H1 (cell line): Measurements from ENCODE around the gene MORN2. TPM values are rescaled to one million over a fixed set of nuclear protein-coding genes. Genes with fewer than 3 reads are reported as not detected.

ENCODE experiments used
- CTCF ChIA-PET: fragments of 300-600 bp; sonication (Branson Sonifier 250); formaldehyde crosslinking; loops from one replicate; lab custom pipeline; 2021; ENCODE audit not compliant: partially characterized antibody; lab: Charles Lee
- POLR2A ChIA-PET: fragments of 300-600 bp; sonication (Branson Sonifier 250); formaldehyde crosslinking; loops from one replicate; lab custom pipeline; 2021; ENCODE audit warnings: inconsistent platforms; ENCODE audit not compliant: partially characterized antibody; lab: Charles Lee
- DNase-seq, 2 experiments: peaks; one replicate each; pipeline versions ENCODE4 v3.0.0 to v3.0.0-alpha.2; 2010 to 2022; ENCODE audit warnings: low spot score in 2 of 2, low read depth in 1 of 2, mixed read lengths in 1 of 2
- FAIRE-seq: peaks from 2 replicates; lab custom pipeline; 2011; peaks lifted over from hg19 to GRCh38; lab: Jason Lieb, UNC
- H2AFZ ChIP-seq: 2 replicates; pipeline ENCODE4 v1.8.1; 2012; ENCODE audit warnings: low read length, inconsistent platforms
- H2AK5ac ChIP-seq: 2 replicates; pipeline ENCODE4 v1.6.1; 2013; ENCODE audit warnings: low read depth, low read length
- H2BK120ac ChIP-seq: replicated peaks from 2 replicates; pipeline ENCODE3; 2013; ENCODE audit warnings: low read depth, low read length, inconsistent platforms
- H2BK12ac ChIP-seq: 2 replicates; pipeline ENCODE4 v1.6.1; 2013; ENCODE audit warnings: low read depth, low read length
- H2BK15ac ChIP-seq: 2 replicates; pipeline ENCODE4 v1.6.1; 2013; ENCODE audit warnings: low read length
- H2BK20ac ChIP-seq: 2 replicates; pipeline ENCODE4 v1.6.1; 2013; ENCODE audit warnings: low read length
- H2BK5ac ChIP-seq: 2 replicates; pipeline ENCODE4 v1.6.1; 2013; ENCODE audit warnings: low read depth, low read length
- H3K14ac ChIP-seq: 2 replicates; pipeline ENCODE4 v1.6.1; 2013; ENCODE audit warnings: inconsistent platforms; ENCODE audit not compliant: insufficient read length
- H3K18ac ChIP-seq: 2 replicates; pipeline ENCODE4 v1.6.1; 2013; ENCODE audit warnings: low read length; ENCODE audit errors: extremely low read depth
- H3K23ac ChIP-seq: 2 replicates; pipeline ENCODE4 v1.6.1; 2013; ENCODE audit warnings: inconsistent platforms; ENCODE audit not compliant: insufficient read length
- H3K23me2 ChIP-seq: 2 replicates; pipeline ENCODE4 v1.6.1; 2013; ENCODE audit warnings: low read depth, low read length
- H3K27ac ChIP-seq: 2 replicates; pipeline ENCODE4 v1.6.1; 2011; ENCODE audit warnings: low read depth, low read length, inconsistent platforms
- H3K27me3 ChIP-seq, 4 experiments: replicated peaks in 1 of 4; 1 replicate in 1 of 4; 2 replicates in 3 of 4; pipeline versions ENCODE4 v1.6.1 to v1.8.1; 2011 to 2013; ENCODE audit warnings: low read length in 3 of 4, mild to moderate bottlenecking in 3 of 4, inconsistent platforms in 2 of 4, mixed read lengths in 2 of 4, moderate library complexity in 1 of 4; ENCODE audit not compliant: control insufficient read depth in 3 of 4, insufficient read depth in 3 of 4; ENCODE audit errors: extremely low read depth in 1 of 4
- H3K36me3 ChIP-seq, 4 experiments: 2 replicates each; pipeline versions ENCODE4 v1.6.1 to v1.8.1; 2011 to 2013; ENCODE audit warnings: mild to moderate bottlenecking in 4 of 4, low read length in 3 of 4, moderate library complexity in 2 of 4, control low read depth in 1 of 4, inconsistent platforms in 1 of 4; ENCODE audit not compliant: insufficient read depth in 4 of 4, control insufficient read depth in 2 of 4
- H3K4ac ChIP-seq: replicated peaks from 2 replicates; pipeline ENCODE3; 2013; ENCODE audit warnings: low read length, low read depth, mixed read lengths, inconsistent platforms; ENCODE audit not compliant: insufficient read length
- H3K4me1 ChIP-seq, 4 experiments: replicated peaks in 1 of 4; 1 replicate in 1 of 4; 2 replicates in 3 of 4; pipeline versions ENCODE4 v1.6.1 to v1.8.1; 2011 to 2013; ENCODE audit warnings: low read length in 3 of 4, inconsistent platforms in 2 of 4, mixed read lengths in 1 of 4; ENCODE audit not compliant: insufficient read depth in 4 of 4, control insufficient read depth in 3 of 4
- H3K4me2 ChIP-seq, 2 experiments: 2 replicates each; pipeline versions ENCODE4 v1.6.1 to v1.8.1; 2011 to 2013; ENCODE audit warnings: low read depth in 2 of 2, low read length in 2 of 2, control low read depth in 1 of 2, inconsistent platforms in 1 of 2, mild to moderate bottlenecking in 1 of 2; ENCODE audit not compliant: insufficient read depth in 1 of 2
- H3K4me3 ChIP-seq, 4 experiments: fragments of 200-600, 300-600 bp in 1 of 4; sonication (generic), shearing (Covaris generic), sonication (Bioruptor Twin) in 1 of 4; 2 replicates each; pipeline versions ENCODE4 v1.5.1 to v1.8.1; 2011 to 2016; ENCODE audit warnings: low read length in 4 of 4, low read depth in 3 of 4, control low read depth in 2 of 4, inconsistent platforms in 2 of 4, mild to moderate bottlenecking in 2 of 4, mixed read lengths in 1 of 4, moderate library complexity in 1 of 4; ENCODE audit not compliant: insufficient read depth in 2 of 4; ENCODE audit errors: extremely low read depth in 1 of 4
- H3K56ac ChIP-seq: replicated peaks from 2 replicates; pipeline ENCODE3; 2013; ENCODE audit warnings: low read depth, mild to moderate bottlenecking, mixed read lengths, low read length, inconsistent platforms; ENCODE audit not compliant: insufficient read length
- H3K79me1 ChIP-seq: 2 replicates; pipeline ENCODE4 v1.6.1; 2013; ENCODE audit warnings: low read depth, low read length, control low read depth
- H3K79me2 ChIP-seq, 2 experiments: 2 replicates each; pipeline versions ENCODE4 v1.6.1 to v1.8.1; 2012 to 2013; ENCODE audit warnings: low read length in 2 of 2, mild to moderate bottlenecking in 2 of 2, inconsistent platforms in 1 of 2; ENCODE audit not compliant: insufficient read depth in 2 of 2, control insufficient read depth in 1 of 2
- H3K9ac ChIP-seq, 4 experiments: replicated peaks in 1 of 4; 1 replicate in 1 of 4; 2 replicates in 3 of 4; pipeline versions ENCODE4 v1.6.1 to v1.8.1; 2011 to 2013; ENCODE audit warnings: low read depth in 3 of 4, low read length in 3 of 4, control low read depth in 2 of 4, mild to moderate bottlenecking in 2 of 4, moderate library complexity in 2 of 4, inconsistent platforms in 1 of 4; ENCODE audit errors: extremely low read depth in 1 of 4
- H3K9me3 ChIP-seq, 2 experiments: 2 replicates each; pipeline versions ENCODE4 v1.6.1 to v1.8.1; 2012 to 2013; ENCODE audit warnings: mild to moderate bottlenecking in 2 of 2, moderate library complexity in 2 of 2, control low read depth in 1 of 2, inconsistent platforms in 1 of 2, low read depth in 1 of 2, low read length in 1 of 2, mixed read lengths in 1 of 2; ENCODE audit not compliant: insufficient read depth in 2 of 2
- H4K20me1 ChIP-seq, 2 experiments: replicated peaks in 1 of 2; 2 replicates each; pipeline versions ENCODE3 to v1.8.1; 2011 to 2013; ENCODE audit warnings: inconsistent platforms in 2 of 2, low read length in 2 of 2, mild to moderate bottlenecking in 1 of 2; ENCODE audit not compliant: insufficient read depth in 2 of 2, control insufficient read depth in 1 of 2
- H4K5ac ChIP-seq: 2 replicates; pipeline ENCODE4 v1.6.1; 2013; ENCODE audit warnings: low read length, low read depth, mixed read lengths, inconsistent platforms; ENCODE audit not compliant: insufficient read length
- H4K8ac ChIP-seq: 2 replicates; pipeline ENCODE4 v1.8.0; 2013; ENCODE audit warnings: mild to moderate bottlenecking, moderate library complexity, low read length, inconsistent platforms; ENCODE audit not compliant: insufficient read depth; ENCODE audit errors: extremely low read depth
- H4K91ac ChIP-seq: replicated peaks from 2 replicates; pipeline ENCODE3; 2013; ENCODE audit warnings: low read length, mixed read lengths, inconsistent platforms; ENCODE audit not compliant: insufficient read length
- SUZ12 ChIP-seq: fragments of 200-600 bp; sonication (generic); IDR thresholded peaks from 2 replicates; pipeline ENCODE4 v1.6.1; 2012; ENCODE audit warnings: mild to moderate bottlenecking, inconsistent platforms, low read length, moderate library complexity, mixed read lengths
- WGBS, 2 experiments: shearing (Covaris generic) in 1 of 2; methylation state at CpG; one replicate each; pipeline versions ENCODE4 v1.1.6 to v1.1.7; 2013 to 2015; ENCODE audit warnings: low lambda C conversion rate in 2 of 2, mixed read lengths in 2 of 2, inconsistent platforms in 1 of 2, low coverage in 1 of 2, missing lambda C conversion rate in 1 of 2; ENCODE audit not compliant: insufficient replicate concordance in 2 of 2, insufficient coverage in 1 of 2, insufficient read length in 1 of 2; ENCODE audit errors: extremely low coverage in 1 of 2, missing lambda C conversion rate in 1 of 2; 5-methylcytosine and 5-hydroxymethylcytosine counted together
- polyA plus RNA-seq, 7 experiments: library from polyadenylated mRNA; depleted of rRNA in 3 of 7; stranded (reverse) in 5 of 7; unstranded in 2 of 7; fragments of >200 nt in 5 of 7; fragments of 200-250 nt in 2 of 7; gene quantifications; 1 replicate in 5 of 7; 2 replicates in 1 of 7; 4 replicates in 1 of 7; pipeline versions ENCODE4 v1.2.1 to v1.2.3, GENCODE V29; 2011 to 2013; ENCODE audit warnings: missing spikeins in 2 of 7, mixed read lengths in 2 of 7
- total RNA-seq: library from RNA; stranded (reverse); fragmentation: NEBNext Ultra II Directional; extraction: Animal tissue kit (Norgen Biotek cat#: 25700); gene quantifications from 2 replicates; pipeline ENCODE4 v1.2.1, GENCODE V29; 2021

Gene MORN2
- total and polyA plus RNA-seq, 2 of the 8 experiments (the other 6 are each of a cell fraction or from before 2014, with no cell fraction given) = 7.2 to 11.3 TPM

GRCh38 chr2:38909872-38910271 is 34.1 kb downstream of the MORN2 start:
- no peak overlapping the region for H2BK120ac ChIP-seq
- no peaks in the 10 kb centered on the region for H3K4me1 ChIP-seq
- H4K91ac ChIP-seq = no peak overlapping the region
- H2BK20ac ChIP-seq = no peak overlapping the region
- H3K36me3 ChIP-seq = no peaks in the 10 kb centered on the region
- H4K5ac ChIP-seq = no peak overlapping the region
- H3K9me3 ChIP-seq = no peaks in the 10 kb centered on the region
- no peak overlapping the region for H4K8ac ChIP-seq
- no peak overlapping the region for H3K9ac ChIP-seq
- FAIRE-seq (no peak), DNase-seq (no peak)
- no peak overlapping the region for H2AK5ac ChIP-seq
- POLR2A ChIA-PET = interaction anchor here (0.5 kb wide), 1 partner anchor 78 kb away, joined by 3 read pairs; no protein-coding TSS in a partner anchor
- no peak overlapping the region for H3K4me2 ChIP-seq
- H3K4me3 ChIP-seq = no peak overlapping the region
- H4K20me1 ChIP-seq = no peaks in the 10 kb centered on the region
- H2AFZ ChIP-seq = no peak overlapping the region
- no peak overlapping the region for H3K27ac ChIP-seq
- H3K23me2 ChIP-seq = no peaks in the 10 kb centered on the region
- no peak overlapping the region for H3K4ac ChIP-seq
- H3K23ac ChIP-seq = no peak overlapping the region
- no peak overlapping the region for H2BK5ac ChIP-seq
- WGBS, 2 experiments = 94% methylated on average over 1 of the region's 1 CpG; no CpG with 5 or more reads in 1 of the 2 experiments
- no peak overlapping the region for H2BK12ac ChIP-seq
- H3K14ac ChIP-seq = no peak overlapping the region
- no peaks in the 10 kb centered on the region for H3K27me3 ChIP-seq
- H3K79me2 ChIP-seq = no peaks in the 10 kb centered on the region
- no peaks in the 10 kb centered on the region for H3K79me1 ChIP-seq
- H3K56ac ChIP-seq = no peak overlapping the region
- H3K18ac ChIP-seq = no peak overlapping the region
- H2BK15ac ChIP-seq = no peak overlapping the region
- CTCF ChIA-PET = interaction anchor here (0.7 to 3.7 kb wide), 2 partner anchors 38 to 50 kb away, joined by 4 to 11 read pairs; no protein-coding TSS in a partner anchor
- no peak for TF ChIP-seq SUZ12
